ENCODE measurements around the gene ASCL2.

The ASCL2 gene

GRCh38 chr11:2276280-2277007 lies 6.1 kb upstream of the ASCL2 start:
- DNase-seq (ENCODE audit: extremely low spot score), result no peak
- TF ChIP-seq L3MBTL2 (conservative IDR thresholded peaks at IDR 0.05) (no peak), ARNT (IDR thresholded peaks at IDR 0.05) (no peak), PKNOX1 (IDR thresholded peaks at IDR 0.05) (no peak)
- POLR2A ChIA-PET, result no interaction called here
- CTCF ChIA-PET, result no interaction called here

DNA sequence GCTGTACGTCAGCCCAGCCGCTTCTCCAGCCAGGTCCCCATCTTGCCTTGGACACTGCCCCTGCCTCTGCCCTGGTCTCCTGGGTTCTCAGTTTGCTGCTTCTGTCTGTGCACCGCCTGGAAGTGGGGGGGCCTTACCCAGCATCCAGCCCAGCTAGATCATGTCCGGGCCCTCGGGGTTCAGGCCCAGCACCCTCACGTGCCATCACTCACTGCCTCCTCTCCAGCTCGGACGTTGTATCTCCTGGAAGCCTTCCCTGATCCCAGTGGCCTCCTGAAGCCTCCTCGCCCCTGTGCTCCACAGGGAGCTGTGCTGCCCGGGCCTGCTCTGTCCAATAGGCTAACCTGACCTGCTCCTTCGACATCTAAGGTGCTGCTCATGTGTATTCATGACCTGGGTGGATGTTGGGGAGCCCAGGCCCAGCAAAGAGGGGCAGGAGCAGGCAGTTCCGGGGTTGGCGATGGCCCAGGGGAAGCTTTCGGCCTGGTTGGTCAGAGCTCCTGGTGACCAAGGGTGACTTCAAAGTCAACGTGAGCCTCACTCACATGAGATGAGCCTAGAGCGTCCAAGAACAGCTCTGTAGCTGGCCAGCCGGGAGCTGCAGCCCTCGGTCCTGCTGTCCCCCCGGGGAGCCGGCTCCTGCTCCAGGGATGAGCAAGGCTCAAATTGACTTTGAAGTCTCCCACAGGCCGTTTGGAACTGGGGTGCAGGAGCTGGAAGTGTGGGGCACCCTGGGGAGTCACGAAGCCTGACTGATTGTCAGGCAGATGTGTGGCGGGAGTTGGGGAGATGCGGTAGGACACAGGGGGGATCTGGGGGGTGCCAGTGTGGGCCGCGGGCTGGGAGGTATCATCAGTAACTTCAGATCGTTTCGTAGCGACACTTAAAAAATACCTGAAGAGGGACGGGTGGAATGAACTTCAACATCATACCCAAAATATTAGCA lies 5.2 kb upstream of the ASCL2 start:
- no peak for TF ChIP-seq SUZ12 (IDR thresholded peaks at IDR 0.05)
- no peak for TF ChIP-seq SP1 (IDR thresholded peaks at IDR 0.05)
- TF ChIP-seq L3MBTL2 (conservative IDR thresholded peaks at IDR 0.05), result no peak
- CTCF ChIA-PET, result no interaction called here

GRCh38 chr11:2273771-2274170 lies 3.4 kb upstream of the ASCL2 start:
- TF ChIP-seq FOXK2 (IDR thresholded peaks at IDR 0.05) (no peak), CTBP1 (IDR thresholded peaks at IDR 0.05; ENCODE audit: borderline replicate concordance) (no peak), BHLHE40 (IDR thresholded peaks at IDR 0.05; ENCODE audit: borderline replicate concordance) (no peak), L3MBTL2 (conservative IDR thresholded peaks at IDR 0.05) (no peak), TARDBP (IDR thresholded peaks at IDR 0.05) (no peak), PKNOX1 (IDR thresholded peaks at IDR 0.05) (no peak), NFRKB (IDR thresholded peaks at IDR 0.05) (no peak), SUZ12 (IDR thresholded peaks at IDR 0.05) (no peak), SP1 (IDR thresholded peaks at IDR 0.05) (no peak), LEF1 (IDR thresholded peaks at IDR 0.05; ENCODE audit: borderline replicate concordance) (no peak), ELF4 (IDR thresholded peaks at IDR 0.05) (no peak), ZNF384 (IDR thresholded peaks at IDR 0.05) (no peak), FOXA1 (IDR thresholded peaks at IDR 0.05) (no peak), FOXM1 (IDR thresholded peaks at IDR 0.05; ENCODE audit: borderline replicate concordance) (no peak), HDGF (IDR thresholded peaks at IDR 0.05; ENCODE audit: borderline replicate concordance) (no peak), ARNT (IDR thresholded peaks at IDR 0.05) (no peak)
- CTCF ChIA-PET, result no interaction called here
- no peak for DNase-seq (ENCODE audit: extremely low spot score)
- POLR2A ChIA-PET, result no interaction called here

More for the DNA sequence above, 5.2 kb upstream of the ASCL2 start:
- no peak for DNase-seq (ENCODE audit: extremely low spot score)
- POLR2A ChIA-PET, result no interaction called here

- CTCF ChIA-PET, result no interaction called here
- no peak for DNase-seq (ENCODE audit: extremely low spot score)
- TF ChIP-seq ZNF384 (IDR thresholded peaks at IDR 0.05) (no peak), LEF1 (IDR thresholded peaks at IDR 0.05; ENCODE audit: borderline replicate concordance) (no peak), L3MBTL2 (conservative IDR thresholded peaks at IDR 0.05) (no peak), BHLHE40 (IDR thresholded peaks at IDR 0.05; ENCODE audit: borderline replicate concordance) (no peak), SUZ12 (IDR thresholded peaks at IDR 0.05) (no peak), FOXA1 (IDR thresholded peaks at IDR 0.05) (no peak), FOXK2 (IDR thresholded peaks at IDR 0.05) (no peak), TARDBP (IDR thresholded peaks at IDR 0.05) (no peak), CTBP1 (IDR thresholded peaks at IDR 0.05; ENCODE audit: borderline replicate concordance) (no peak), SP1 (IDR thresholded peaks at IDR 0.05) (no peak), ELF4 (IDR thresholded peaks at IDR 0.05) (no peak), FOXM1 (IDR thresholded peaks at IDR 0.05; ENCODE audit: borderline replicate concordance) (no peak), ARNT (IDR thresholded peaks at IDR 0.05) (no peak), HDGF (IDR thresholded peaks at IDR 0.05; ENCODE audit: borderline replicate concordance) (no peak), PKNOX1 (IDR thresholded peaks at IDR 0.05) (no peak), NFRKB (IDR thresholded peaks at IDR 0.05) (no peak)
- POLR2A ChIA-PET, result no interaction called here
These were observed 2.9 kb upstream of the ASCL2 start for GRCh38 chr11:2273311-2273710.

- ChIA-PET CTCF (no interaction called here), POLR2A (no interaction called here)
- no peak for DNase-seq (ENCODE audit: extremely low spot score)
- TF ChIP-seq SUZ12 (IDR thresholded peaks at IDR 0.05) (no peak), FOXM1 (IDR thresholded peaks at IDR 0.05; ENCODE audit: borderline replicate concordance) (no peak), ZNF384 (IDR thresholded peaks at IDR 0.05) (no peak), SP1 (IDR thresholded peaks at IDR 0.05) (no peak), LEF1 (IDR thresholded peaks at IDR 0.05; ENCODE audit: borderline replicate concordance) (no peak), ELF4 (IDR thresholded peaks at IDR 0.05) (no peak), HDGF (IDR thresholded peaks at IDR 0.05; ENCODE audit: borderline replicate concordance) (no peak), ARNT (IDR thresholded peaks at IDR 0.05) (no peak), FOXK2 (IDR thresholded peaks at IDR 0.05) (no peak), FOXA1 (IDR thresholded peaks at IDR 0.05) (no peak), PKNOX1 (IDR thresholded peaks at IDR 0.05) (no peak)
These were observed 2.5 kb upstream of the ASCL2 start for GRCh38 chr11:2272946-2273280.
